OCI-LY3 (cell line): ENCODE data around the gene ZNF558.

ENCODE experiments used
- EZH2phosphoT487 ChIP-seq: fragments of 200-600 bp; shearing (Covaris generic); IDR thresholded peaks from 2 replicates; pipeline ENCODE4 v1.6.1; 2018; ENCODE audit warnings: antibody characterized with exemption, mixed run types, low read depth
- TF ChIP-seq, protein P1 (sequence below): fragments of 200-600, 300-600 bp; sonication (generic); IDR thresholded peaks from 2 replicates; pipeline ENCODE4 v1.5.1; 2014; ENCODE audit warnings: antibody characterized with exemption, low read length, low read depth

DNA sequence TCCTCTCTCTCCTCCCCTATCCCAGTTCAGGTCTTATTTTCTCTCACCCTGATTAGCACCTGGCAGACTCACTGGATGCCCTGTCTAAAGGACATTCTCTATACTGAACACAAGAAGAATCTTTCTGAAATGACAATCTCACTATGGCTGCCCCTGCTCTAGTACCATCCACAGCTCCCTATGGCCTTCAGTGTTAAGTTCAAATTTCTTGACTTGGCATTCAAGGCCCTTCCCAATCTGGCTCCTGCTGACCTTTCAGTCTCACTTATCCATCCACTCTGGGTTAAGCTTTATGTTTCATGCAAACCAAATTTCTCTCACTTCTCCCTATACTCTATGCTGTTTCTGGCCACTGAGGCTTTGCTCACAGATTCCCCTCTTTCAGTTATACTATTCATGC lies 34.2 kb upstream of the ZNF558 start:
- TF ChIP-seq, protein P1, sequence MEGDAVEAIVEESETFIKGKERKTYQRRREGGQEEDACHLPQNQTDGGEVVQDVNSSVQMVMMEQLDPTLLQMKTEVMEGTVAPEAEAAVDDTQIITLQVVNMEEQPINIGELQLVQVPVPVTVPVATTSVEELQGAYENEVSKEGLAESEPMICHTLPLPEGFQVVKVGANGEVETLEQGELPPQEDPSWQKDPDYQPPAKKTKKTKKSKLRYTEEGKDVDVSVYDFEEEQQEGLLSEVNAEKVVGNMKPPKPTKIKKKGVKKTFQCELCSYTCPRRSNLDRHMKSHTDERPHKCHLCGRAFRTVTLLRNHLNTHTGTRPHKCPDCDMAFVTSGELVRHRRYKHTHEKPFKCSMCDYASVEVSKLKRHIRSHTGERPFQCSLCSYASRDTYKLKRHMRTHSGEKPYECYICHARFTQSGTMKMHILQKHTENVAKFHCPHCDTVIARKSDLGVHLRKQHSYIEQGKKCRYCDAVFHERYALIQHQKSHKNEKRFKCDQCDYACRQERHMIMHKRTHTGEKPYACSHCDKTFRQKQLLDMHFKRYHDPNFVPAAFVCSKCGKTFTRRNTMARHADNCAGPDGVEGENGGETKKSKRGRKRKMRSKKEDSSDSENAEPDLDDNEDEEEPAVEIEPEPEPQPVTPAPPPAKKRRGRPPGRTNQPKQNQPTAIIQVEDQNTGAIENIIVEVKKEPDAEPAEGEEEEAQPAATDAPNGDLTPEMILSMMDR = no peak
- no peak for TF ChIP-seq EZH2phosphoT487
